ENCODE measurements around the gene MAOB. TPM values are rescaled to one million over a fixed set of nuclear protein-coding genes. Genes with fewer than 3 reads are reported as not detected.

Gene MAOB
- total RNA-seq, 1 donor = 0.72 TPM

DNA sequence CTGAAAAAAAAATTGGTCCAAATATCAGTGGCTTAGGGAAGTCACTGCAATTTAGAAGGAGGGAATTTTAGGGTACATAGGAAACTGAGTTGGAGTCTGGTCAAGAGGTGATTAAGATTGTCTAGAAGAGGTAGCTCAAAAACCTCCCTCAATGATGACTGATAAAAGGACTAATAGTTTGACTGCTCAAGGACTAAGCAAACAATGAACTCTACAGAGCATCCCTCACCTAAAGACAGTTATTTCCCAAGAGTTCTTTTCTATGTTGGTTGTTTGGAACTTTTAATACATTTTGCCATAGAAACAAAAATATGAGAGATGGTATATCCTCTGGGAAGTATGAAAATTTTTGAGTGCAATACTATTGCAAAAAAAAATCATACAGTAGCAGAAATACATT is 35.7 kb downstream of the MAOB start:
- H3K4me3 ChIP-seq (ENCODE audit: low read depth, low read length) = no peak overlapping the region
- TF ChIP-seq, protein P1, sequence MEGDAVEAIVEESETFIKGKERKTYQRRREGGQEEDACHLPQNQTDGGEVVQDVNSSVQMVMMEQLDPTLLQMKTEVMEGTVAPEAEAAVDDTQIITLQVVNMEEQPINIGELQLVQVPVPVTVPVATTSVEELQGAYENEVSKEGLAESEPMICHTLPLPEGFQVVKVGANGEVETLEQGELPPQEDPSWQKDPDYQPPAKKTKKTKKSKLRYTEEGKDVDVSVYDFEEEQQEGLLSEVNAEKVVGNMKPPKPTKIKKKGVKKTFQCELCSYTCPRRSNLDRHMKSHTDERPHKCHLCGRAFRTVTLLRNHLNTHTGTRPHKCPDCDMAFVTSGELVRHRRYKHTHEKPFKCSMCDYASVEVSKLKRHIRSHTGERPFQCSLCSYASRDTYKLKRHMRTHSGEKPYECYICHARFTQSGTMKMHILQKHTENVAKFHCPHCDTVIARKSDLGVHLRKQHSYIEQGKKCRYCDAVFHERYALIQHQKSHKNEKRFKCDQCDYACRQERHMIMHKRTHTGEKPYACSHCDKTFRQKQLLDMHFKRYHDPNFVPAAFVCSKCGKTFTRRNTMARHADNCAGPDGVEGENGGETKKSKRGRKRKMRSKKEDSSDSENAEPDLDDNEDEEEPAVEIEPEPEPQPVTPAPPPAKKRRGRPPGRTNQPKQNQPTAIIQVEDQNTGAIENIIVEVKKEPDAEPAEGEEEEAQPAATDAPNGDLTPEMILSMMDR (IDR thresholded peaks at IDR 0.05; ENCODE audit: insufficient read depth, low read length) = no peak
- DNase-seq (ENCODE audit: low read depth) = no peak

DNA sequence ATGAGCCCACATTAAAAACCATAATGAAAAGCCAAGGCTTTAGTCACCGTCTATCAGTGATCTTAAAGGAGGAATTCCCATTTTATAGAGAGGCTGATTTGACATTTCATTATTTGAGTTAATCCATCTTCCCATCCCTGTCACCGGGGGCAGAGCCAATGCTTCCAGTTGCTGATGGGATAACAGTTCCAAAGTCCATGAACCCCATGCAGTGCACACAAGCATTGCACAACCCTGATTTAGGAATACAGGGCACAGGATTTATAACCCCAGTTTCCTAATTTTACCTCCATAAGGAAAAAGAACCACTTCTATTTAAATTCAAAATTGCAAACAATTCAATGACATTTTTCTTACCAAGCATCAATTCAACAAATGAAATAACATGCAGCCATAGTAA is 36.5 kb downstream of the MAOB start:
- TF ChIP-seq, protein P1 (IDR thresholded peaks at IDR 0.05; ENCODE audit: insufficient read depth, low read length) = no peak

DNA sequence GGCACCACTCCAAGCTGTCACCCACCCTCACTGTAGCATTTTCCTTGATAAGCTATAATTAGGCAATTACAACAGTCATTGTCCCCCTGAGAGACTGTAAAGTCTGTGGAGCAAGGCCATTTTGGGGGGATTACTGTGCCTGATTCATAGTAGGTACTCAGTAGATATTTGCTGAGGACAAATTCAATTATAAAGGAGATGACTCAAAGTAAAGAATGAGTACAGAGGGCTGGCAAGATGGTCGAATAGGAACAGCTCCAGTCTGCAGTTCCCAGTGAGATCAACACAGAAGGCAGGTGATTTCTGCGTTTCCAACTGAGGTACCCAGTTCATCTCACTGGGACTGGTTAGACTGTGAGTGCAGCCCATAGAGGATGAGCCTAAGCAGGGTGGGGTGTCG is 42.0 kb downstream of the MAOB start:
- H3K4me3 ChIP-seq (ENCODE audit: low read depth, low read length) = no peak overlapping the region
- no peak for DNase-seq (ENCODE audit: low read depth)
- TF ChIP-seq, protein P1 (IDR thresholded peaks at IDR 0.05; ENCODE audit: insufficient read depth, low read length) = no peak

More for the DNA sequence above, 36.5 kb downstream of the MAOB start:
- H3K4me3 ChIP-seq (ENCODE audit: low read depth, low read length) = no peak overlapping the region
- no peak for DNase-seq (ENCODE audit: low read depth)

DNA sequence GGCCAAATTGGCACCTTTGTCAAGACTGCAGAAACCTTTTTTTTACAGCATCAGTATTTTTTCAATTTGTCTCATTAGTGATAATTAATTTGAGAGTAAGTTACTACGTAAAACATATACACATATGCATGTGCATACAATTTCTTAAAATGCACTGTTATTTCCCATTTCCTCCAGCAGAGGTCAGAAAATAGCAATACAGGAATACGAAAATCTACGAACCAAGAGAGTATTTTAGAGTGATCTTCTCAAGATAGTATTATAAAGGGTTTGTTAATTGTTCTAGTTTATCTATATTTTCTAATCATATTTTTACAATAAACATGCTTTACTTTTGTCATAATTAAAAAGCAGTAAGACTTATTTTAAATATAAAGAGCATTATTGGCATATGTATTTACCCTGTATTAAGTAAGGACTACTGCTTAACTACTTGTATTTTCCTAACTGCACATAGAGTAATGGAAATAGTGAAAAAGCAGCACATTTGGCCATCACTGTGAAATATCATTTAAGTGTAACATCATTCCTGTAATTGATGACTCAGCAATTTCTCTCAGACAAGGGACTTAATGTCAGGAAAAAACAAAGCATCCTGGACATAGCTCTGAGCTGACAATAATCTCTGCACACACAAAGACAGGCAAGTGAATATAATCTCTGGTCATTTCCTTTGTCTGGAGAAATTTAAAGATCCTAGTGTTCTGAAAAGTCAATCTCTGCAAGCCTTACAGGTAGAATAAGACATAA is 45.6 kb downstream of the MAOB start:
- DNase-seq (ENCODE audit: low read depth) = peak; percentile 52
- no peak overlapping the region for H3K4me3 ChIP-seq (ENCODE audit: low read depth, low read length)

DNA sequence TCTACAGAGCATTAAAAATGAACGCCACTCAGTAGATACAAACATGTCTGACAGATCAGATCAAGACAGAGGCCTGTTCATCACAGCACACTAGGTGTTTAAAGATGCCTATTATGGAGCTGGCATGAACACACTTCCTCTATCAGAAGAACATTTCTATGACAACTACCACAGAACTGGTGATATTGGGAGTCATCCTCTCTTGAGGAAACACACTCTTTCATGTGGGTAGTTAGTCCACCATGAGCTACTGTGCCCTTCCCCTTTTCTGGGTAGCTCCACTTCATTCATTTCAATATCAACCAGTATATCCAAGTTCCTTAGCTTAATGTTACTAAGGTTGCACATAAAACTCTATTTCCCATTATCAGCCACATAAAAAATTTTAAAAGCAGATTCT is 46.7 kb downstream of the MAOB start:
- H3K4me3 ChIP-seq (ENCODE audit: low read depth, low read length) = no peak overlapping the region
- no peak for DNase-seq (ENCODE audit: low read depth)
- TF ChIP-seq, protein P1 (IDR thresholded peaks at IDR 0.05; ENCODE audit: insufficient read depth, low read length) = no peak

More for the DNA sequence above, 45.6 kb downstream of the MAOB start:
- TF ChIP-seq, protein P1 (IDR thresholded peaks at IDR 0.05; ENCODE audit: insufficient read depth, low read length) = peak; percentile 70

DNA sequence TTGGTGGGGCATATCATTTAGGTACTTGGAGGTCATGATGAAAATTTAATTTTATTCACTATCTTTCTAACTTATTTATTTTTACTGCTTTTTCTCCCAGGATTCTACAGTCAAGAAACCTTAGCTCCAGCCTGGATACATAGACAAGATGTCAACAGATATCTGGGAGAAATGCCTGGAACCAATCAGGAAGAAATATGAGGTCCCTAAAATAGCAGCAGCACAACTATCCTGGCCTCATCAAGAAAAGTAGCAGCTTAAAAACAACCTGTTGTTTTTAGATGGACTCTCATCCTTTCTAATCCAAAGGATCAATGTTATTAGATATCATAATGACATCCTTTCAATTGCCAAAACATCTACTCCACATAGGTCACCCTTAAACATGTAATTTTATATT is 54.5 kb downstream of the MAOB start:
- TF ChIP-seq, protein P1 (IDR thresholded peaks at IDR 0.05; ENCODE audit: insufficient read depth, low read length) = no peak
- DNase-seq (ENCODE audit: low read depth) = no peak
- H3K4me3 ChIP-seq (ENCODE audit: low read depth, low read length) = no peak overlapping the region

DNA sequence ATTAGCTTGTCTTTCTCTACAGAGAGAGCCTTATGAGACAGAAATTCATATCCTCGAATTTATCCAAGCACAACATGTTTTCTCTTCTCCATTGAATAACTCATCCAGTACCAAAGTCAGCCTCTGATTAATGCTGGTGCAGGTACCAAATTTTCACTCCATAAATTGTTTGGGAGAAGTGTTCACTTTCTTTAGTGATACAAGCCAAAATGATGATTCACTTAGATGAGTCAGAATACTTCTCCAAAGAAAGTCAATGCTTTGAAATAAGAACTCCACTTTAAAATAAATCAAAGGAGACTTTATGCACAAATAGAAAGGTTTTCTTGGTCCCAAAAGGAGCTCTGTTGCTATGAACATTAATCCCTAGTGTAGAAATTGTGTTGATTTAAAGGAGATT is 60.2 kb downstream of the MAOB start:
- H3K4me3 ChIP-seq (ENCODE audit: low read depth, low read length) = no peak overlapping the region
- TF ChIP-seq, protein P1 (IDR thresholded peaks at IDR 0.05; ENCODE audit: insufficient read depth, low read length) = no peak
- peak; percentile 20 for DNase-seq (ENCODE audit: low read depth)
